Peyer's patch (tissue), 4 donors: ENCODE measurements around the gene ZNF837. TPM values are rescaled to one million over a fixed set of nuclear protein-coding genes. Genes with fewer than 3 reads are reported as not detected.

Experiments used
- DNase-seq, 3 donors: peaks; one replicate each; pipeline ENCODE4 v3.0.0-alpha.2; 2017 to 2019
- H3K27ac ChIP-seq, 4 donors: fragments of 200-600 bp; sonication (generic); one replicate each; pipeline ENCODE4 v1.5.1; 2016 to 2019
- H3K27me3 ChIP-seq, 2 donors: fragments of 200-600 bp; sonication (generic); one replicate each; pipeline ENCODE4 v1.5.1; 2019
- H3K36me3 ChIP-seq, 3 donors: fragments of 200-600 bp; sonication (generic); one replicate each; pipeline ENCODE4 v1.5.1; 2016 to 2019
- H3K4me1 ChIP-seq, 4 donors: fragments of 200-600 bp; sonication (generic); one replicate each; pipeline ENCODE4 v1.5.1; 2016 to 2019
- H3K4me3 ChIP-seq, 4 donors: fragments of 200-600 bp; sonication (generic); 1 replicate in 3 of 4; 2 replicates in 1 of 4; pipeline ENCODE4 v1.5.1; 2016 to 2019; ENCODE audit warnings: mild to moderate bottlenecking in 1 of 4
- H3K9me3 ChIP-seq, 4 donors: fragments of 200-600 bp; sonication (generic); one replicate each; pipeline ENCODE4 v1.5.1; 2016 to 2019; ENCODE audit warnings: mild to moderate bottlenecking in 1 of 4
- CTCF ChIP-seq, 6 experiments: fragments of 450-650 bp in 4 of 6; fragments of 200-600 bp in 2 of 6; sonication (generic) in 1 of 6; IDR thresholded peaks; one replicate each; pipeline ENCODE4 v1.5.1; 2017 to 2019; ENCODE audit warnings: antibody characterized with exemption in 6 of 6, mild to moderate bottlenecking in 3 of 6, moderate library complexity in 1 of 6
- POLR2A ChIP-seq, 2 donors: fragments of 450-650 bp; IDR thresholded peaks; one replicate each; pipeline ENCODE4 v1.5.1; 2017; ENCODE audit warnings: antibody characterized with exemption in 2 of 2, mild to moderate bottlenecking in 2 of 2, moderate library complexity in 2 of 2
- total RNA-seq, 4 donors: library from RNA; depleted of rRNA; stranded (reverse); fragments of >200 nt; gene quantifications; one replicate each; pipeline ENCODE4 v1.1.0, GENCODE V29; 2016

The ZNF837 gene
- total RNA-seq, 4 donors from 2014 or later, result 3.3 to 10.9 (median 7.7) TPM

- Histone ChIP-seq H3K4me3 (peak within 1 kb of the TSS; percentile 72 to 82 (median 79)), H3K27me3 (no peaks in the 10 kb centered on the region), H3K27ac (peak within 1 kb of the TSS; percentile 96 to 98 (median 98)), H3K9me3 (no peaks in the 10 kb centered on the region), H3K4me1 (peaks cover 0 to 24% (median 19%) of the 10 kb centered on the region in 4 donors), H3K36me3 (peaks cover 0 to 27% (median 0%) of the 10 kb centered on the region in 3 donors)
- DNase-seq, result peak; percentile 96 to 98 (median 96)
- peak; percentile 59 to 66 for TF ChIP-seq POLR2A (IDR thresholded peaks at IDR 0.05)
- no peak for TF ChIP-seq CTCF (IDR thresholded peaks at IDR 0.05)
Observed at GRCh38 chr19:58386576-58387337, 5.9 kb upstream of the ZNF837 start, which contains the start of gene RPS5. Gene RPS5 (plus strand): TSS chr19:58387269. CDS start chr19:58388138, 869 bp downstream.

- H3K4me1 ChIP-seq, result peaks cover 0 to 26% (median 20%) of the 10 kb centered on the region in 4 donors
- H3K27ac ChIP-seq, result peak overlapping the region; percentile 96 to 98 (median 98)
- no peaks in the 10 kb centered on the region for H3K9me3 ChIP-seq
- H3K4me3 ChIP-seq, result peak overlapping the region; percentile 72 to 82 (median 79)
- TF ChIP-seq POLR2A (IDR thresholded peaks at IDR 0.05) (no peak), CTCF (IDR thresholded peaks at IDR 0.05) (no peak)
- no peaks in the 10 kb centered on the region for H3K27me3 ChIP-seq
- peaks cover 0 to 20% (median 0%) of the 10 kb centered on the region in 3 donors for H3K36me3 ChIP-seq
- no peak for DNase-seq
Observed at GRCh38 chr19:58385891-58386575, 5.2 kb upstream of the ZNF837 start.

- TF ChIP-seq CTCF (IDR thresholded peaks at IDR 0.05), result no peak
- TF ChIP-seq POLR2A (IDR thresholded peaks at IDR 0.05), result no peak
- H3K4me3 ChIP-seq, result peak overlapping the region in 3 of 4 donors; percentile 72 to 82 (median 78)
- peaks cover 0 to 16% (median 0%) of the 10 kb centered on the region in 3 donors for H3K36me3 ChIP-seq
- H3K27ac ChIP-seq, result peak overlapping the region; percentile 96 to 98 (median 98)
- no peaks in the 10 kb centered on the region for H3K27me3 ChIP-seq
- H3K4me1 ChIP-seq, result peaks cover 0 to 27% (median 20%) of the 10 kb centered on the region in 4 donors
- H3K9me3 ChIP-seq, result no peaks in the 10 kb centered on the region
- DNase-seq, result no peak
Observed at GRCh38 chr19:58385313-58385890, 4.6 kb upstream of the ZNF837 start.

GRCh38 chr19:58382997-58383603, 2.3 kb upstream of the ZNF837 start:
- Histone ChIP-seq H3K4me1 (peaks cover 0 to 39% (median 25%) of the 10 kb centered on the region in 4 donors), H3K36me3 (no peaks in the 10 kb centered on the region), H3K9me3 (no peaks in the 10 kb centered on the region), H3K4me3 (no peak overlapping the region), H3K27me3 (no peaks in the 10 kb centered on the region), H3K27ac (no peak overlapping the region)
- peak in 1 of 3 donors; percentile 43 for DNase-seq
- no peak for TF ChIP-seq POLR2A (IDR thresholded peaks at IDR 0.05)
- no peak for TF ChIP-seq CTCF (IDR thresholded peaks at IDR 0.05)
